ENCODE results near the gene CARD10. TPM values are rescaled to one million over a fixed set of nuclear protein-coding genes. Genes with fewer than 3 reads are reported as not detected.

The CARD10 gene
- total and polyA plus RNA-seq, 2 of the 13 experiments (the other 11 are each of a cell fraction or from before 2014, with no cell fraction given) = 35.2 to 55.8 TPM

DNA sequence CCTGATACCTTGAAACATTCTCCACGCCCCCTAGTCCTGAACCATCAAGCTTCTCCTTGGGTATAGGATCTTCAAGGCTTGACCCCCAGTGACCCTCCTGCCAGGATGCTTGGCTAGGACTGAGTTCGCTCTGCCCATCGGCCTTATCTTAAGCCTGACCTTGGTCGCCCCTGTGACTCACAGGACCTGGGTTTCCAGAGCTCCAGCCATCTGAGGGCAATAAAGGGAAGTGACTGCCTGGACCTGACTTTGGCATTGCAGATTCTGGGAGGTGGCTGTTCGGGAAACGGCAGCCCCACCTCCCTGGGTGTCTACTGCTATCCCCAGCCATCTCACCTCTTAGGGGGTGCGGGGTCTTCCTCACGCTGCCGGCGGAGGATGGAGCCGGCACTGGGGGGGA is 15.4 kb downstream of the CARD10 start (continued):
- TF ChIP-seq HNRNPL (IDR thresholded peaks at IDR 0.05; ENCODE audit: low read depth, low read length) = 0 out of 2 replicates have a peak, but pooled peaks have one; percentile 26
- TF ChIP-seq ETV5 (CRISPR knock-in tag; IDR thresholded peaks at IDR 0.05; ENCODE audit: borderline replicate concordance) = peak; percentile 29; the same call in 1 of the 2 replicates
- TF ChIP-seq HNF1B (CRISPR knock-in tag; IDR thresholded peaks at IDR 0.05) = peak; percentile 56
- TF ChIP-seq ZNF614 (CRISPR knock-in tag; IDR thresholded peaks at IDR 0.05; ENCODE audit: borderline replicate concordance) = no peak
- TF ChIP-seq, protein P1, sequence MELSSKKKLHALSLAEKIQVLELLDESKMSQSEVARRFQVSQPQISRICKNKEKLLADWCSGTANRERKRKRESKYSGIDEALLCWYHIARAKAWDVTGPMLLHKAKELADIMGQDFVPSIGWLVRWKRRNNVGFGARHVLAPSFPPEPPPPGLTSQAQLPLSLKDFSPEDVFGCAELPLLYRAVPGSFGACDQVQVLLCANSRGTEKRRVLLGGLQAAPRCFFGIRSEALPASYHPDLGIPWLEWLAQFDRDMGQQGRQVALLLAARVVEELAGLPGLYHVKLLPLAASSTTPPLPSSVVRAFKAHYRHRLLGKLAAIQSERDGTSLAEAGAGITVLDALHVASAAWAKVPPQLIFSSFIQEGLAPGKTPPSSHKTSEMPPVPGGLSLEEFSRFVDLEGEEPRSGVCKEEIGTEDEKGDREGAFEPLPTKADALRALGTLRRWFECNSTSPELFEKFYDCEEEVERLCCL (CRISPR knock-in tag; IDR thresholded peaks at IDR 0.05; ENCODE audit: borderline replicate concordance) = no peak
- TF ChIP-seq AHR (CRISPR knock-in tag; IDR thresholded peaks at IDR 0.05) = 0 out of 2 replicates have a peak, but pooled peaks have one; percentile 28
- TF ChIP-seq, protein P2, sequence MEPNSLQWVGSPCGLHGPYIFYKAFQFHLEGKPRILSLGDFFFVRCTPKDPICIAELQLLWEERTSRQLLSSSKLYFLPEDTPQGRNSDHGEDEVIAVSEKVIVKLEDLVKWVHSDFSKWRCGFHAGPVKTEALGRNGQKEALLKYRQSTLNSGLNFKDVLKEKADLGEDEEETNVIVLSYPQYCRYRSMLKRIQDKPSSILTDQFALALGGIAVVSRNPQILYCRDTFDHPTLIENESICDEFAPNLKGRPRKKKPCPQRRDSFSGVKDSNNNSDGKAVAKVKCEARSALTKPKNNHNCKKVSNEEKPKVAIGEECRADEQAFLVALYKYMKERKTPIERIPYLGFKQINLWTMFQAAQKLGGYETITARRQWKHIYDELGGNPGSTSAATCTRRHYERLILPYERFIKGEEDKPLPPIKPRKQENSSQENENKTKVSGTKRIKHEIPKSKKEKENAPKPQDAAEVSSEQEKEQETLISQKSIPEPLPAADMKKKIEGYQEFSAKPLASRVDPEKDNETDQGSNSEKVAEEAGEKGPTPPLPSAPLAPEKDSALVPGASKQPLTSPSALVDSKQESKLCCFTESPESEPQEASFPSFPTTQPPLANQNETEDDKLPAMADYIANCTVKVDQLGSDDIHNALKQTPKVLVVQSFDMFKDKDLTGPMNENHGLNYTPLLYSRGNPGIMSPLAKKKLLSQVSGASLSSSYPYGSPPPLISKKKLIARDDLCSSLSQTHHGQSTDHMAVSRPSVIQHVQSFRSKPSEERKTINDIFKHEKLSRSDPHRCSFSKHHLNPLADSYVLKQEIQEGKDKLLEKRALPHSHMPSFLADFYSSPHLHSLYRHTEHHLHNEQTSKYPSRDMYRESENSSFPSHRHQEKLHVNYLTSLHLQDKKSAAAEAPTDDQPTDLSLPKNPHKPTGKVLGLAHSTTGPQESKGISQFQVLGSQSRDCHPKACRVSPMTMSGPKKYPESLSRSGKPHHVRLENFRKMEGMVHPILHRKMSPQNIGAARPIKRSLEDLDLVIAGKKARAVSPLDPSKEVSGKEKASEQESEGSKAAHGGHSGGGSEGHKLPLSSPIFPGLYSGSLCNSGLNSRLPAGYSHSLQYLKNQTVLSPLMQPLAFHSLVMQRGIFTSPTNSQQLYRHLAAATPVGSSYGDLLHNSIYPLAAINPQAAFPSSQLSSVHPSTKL (CRISPR knock-in tag; IDR thresholded peaks at IDR 0.05) = peak; percentile 54; the same call in 1 of the 2 replicates
- TF ChIP-seq AGO2 (optimal IDR thresholded peaks at IDR 0.05; ENCODE audit: low read depth, low read length) = peak; percentile 28
- TF ChIP-seq RARA (CRISPR knock-in tag; IDR thresholded peaks at IDR 0.05) = peak; percentile 62
- TF ChIP-seq ZNF766 (CRISPR knock-in tag; IDR thresholded peaks at IDR 0.05; ENCODE audit: borderline replicate concordance) = no peak
- peak; percentile 55 for TF ChIP-seq GATAD2A (CRISPR knock-in tag; IDR thresholded peaks at IDR 0.05)
- TF ChIP-seq FLYWCH1 (CRISPR knock-in tag; IDR thresholded peaks at IDR 0.05) = no peak
- no peak for TF ChIP-seq PHF20 (CRISPR knock-in tag; IDR thresholded peaks at IDR 0.05)
- TF ChIP-seq SKI (IDR thresholded peaks at IDR 0.05; ENCODE audit: partially characterized antibody) = peak; percentile 14
- peak; percentile 89 for TF ChIP-seq FOSL2 (CRISPR knock-in tag; IDR thresholded peaks at IDR 0.05)
- TF ChIP-seq MXI1 (IDR thresholded peaks at IDR 0.05; ENCODE audit: borderline replicate concordance, low read depth, low read length) = no peak
- TF ChIP-seq ATF3 (CRISPR knock-in tag; IDR thresholded peaks at IDR 0.05) = peak; percentile 49; the same call in 1 of the 2 replicates
- no peak for TF ChIP-seq HMGXB4 (CRISPR knock-in tag; IDR thresholded peaks at IDR 0.05; ENCODE audit: borderline replicate concordance in 1 of 2, low read depth in 1 of 2)
- TF ChIP-seq ZNF557 (CRISPR knock-in tag; IDR thresholded peaks at IDR 0.05) = no peak
- no peak for TF ChIP-seq HIC2 (CRISPR knock-in tag; IDR thresholded peaks at IDR 0.05; ENCODE audit: low read depth)

Data from HepG2 (cell line).